Prostate gland (tissue), 2 donors: ENCODE data around the gene CYTIP.

Source experiments
- POLR2AphosphoS5 ChIP-seq: sonication (generic); formaldehyde crosslinking; IDR thresholded peaks from one replicate; pipeline ENCODE4 v1.6.1; 2017; ENCODE audit warnings: antibody characterized with exemption
- TF ChIP-seq, protein P1 (sequence below), 4 experiments: fragments of 200-600 bp in 2 of 4; fragments of 450-650 bp in 2 of 4; sonication (generic) in 2 of 4; IDR thresholded peaks; 1 replicate in 3 of 4; 2 replicates in 1 of 4; pipeline ENCODE4 v1.5.1; 2016 to 2019; ENCODE audit warnings: antibody characterized with exemption in 4 of 4, mild to moderate bottlenecking in 2 of 4, moderate library complexity in 2 of 4

DNA sequence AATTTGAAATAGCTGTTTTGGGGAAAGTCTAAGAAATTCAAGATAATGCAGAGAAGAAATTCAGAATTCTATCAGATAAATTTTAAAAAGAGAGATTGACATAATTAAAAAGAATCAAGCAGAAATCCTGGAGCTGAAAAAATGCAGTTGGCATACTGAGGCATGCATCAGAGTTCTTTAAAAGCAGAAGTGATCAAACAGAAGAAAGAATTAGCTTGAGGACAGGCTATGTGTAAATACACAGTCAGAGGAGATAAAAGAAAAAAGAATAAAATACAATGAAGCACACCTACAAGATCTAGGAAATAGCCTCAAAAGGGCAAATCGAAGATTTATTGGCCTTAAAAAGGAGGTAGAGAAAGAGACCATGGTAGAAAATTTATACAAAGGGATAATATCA is 57.1 kb downstream of the CYTIP start:
- TF ChIP-seq, protein P1, sequence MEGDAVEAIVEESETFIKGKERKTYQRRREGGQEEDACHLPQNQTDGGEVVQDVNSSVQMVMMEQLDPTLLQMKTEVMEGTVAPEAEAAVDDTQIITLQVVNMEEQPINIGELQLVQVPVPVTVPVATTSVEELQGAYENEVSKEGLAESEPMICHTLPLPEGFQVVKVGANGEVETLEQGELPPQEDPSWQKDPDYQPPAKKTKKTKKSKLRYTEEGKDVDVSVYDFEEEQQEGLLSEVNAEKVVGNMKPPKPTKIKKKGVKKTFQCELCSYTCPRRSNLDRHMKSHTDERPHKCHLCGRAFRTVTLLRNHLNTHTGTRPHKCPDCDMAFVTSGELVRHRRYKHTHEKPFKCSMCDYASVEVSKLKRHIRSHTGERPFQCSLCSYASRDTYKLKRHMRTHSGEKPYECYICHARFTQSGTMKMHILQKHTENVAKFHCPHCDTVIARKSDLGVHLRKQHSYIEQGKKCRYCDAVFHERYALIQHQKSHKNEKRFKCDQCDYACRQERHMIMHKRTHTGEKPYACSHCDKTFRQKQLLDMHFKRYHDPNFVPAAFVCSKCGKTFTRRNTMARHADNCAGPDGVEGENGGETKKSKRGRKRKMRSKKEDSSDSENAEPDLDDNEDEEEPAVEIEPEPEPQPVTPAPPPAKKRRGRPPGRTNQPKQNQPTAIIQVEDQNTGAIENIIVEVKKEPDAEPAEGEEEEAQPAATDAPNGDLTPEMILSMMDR (IDR thresholded peaks at IDR 0.05) = no peak
- TF ChIP-seq POLR2AphosphoS5 = no peak
